Panc1 (cell line): Measurements from ENCODE around the gene KLF2.

Experiments used
- CTCF ChIP-seq: fragments of 450-650 bp; IDR thresholded peaks from 2 replicates; pipeline ENCODE4 v1.5.1; 2017; ENCODE audit warnings: mild to moderate bottlenecking
- POLR2AphosphoS5 ChIP-seq: IDR thresholded peaks from 2 replicates; pipeline ENCODE4 v1.6.1; 2012; ENCODE audit warnings: mild to moderate bottlenecking, low read depth, low read length, moderate library complexity
- REST ChIP-seq, 2 experiments: IDR thresholded peaks; 2 replicates each; pipeline ENCODE4 v1.6.1; 2011 to 2012; ENCODE audit warnings: low read depth in 2 of 2, control low read depth in 1 of 2, low read length in 1 of 2, mild to moderate bottlenecking in 1 of 2, moderate library complexity in 1 of 2; ENCODE audit not compliant: insufficient read depth in 1 of 2
- TCF7L2 ChIP-seq: IDR thresholded peaks from 2 replicates; pipeline ENCODE4 v1.6.1; 2011; ENCODE audit warnings: mild to moderate bottlenecking, low read depth, low read length, inconsistent platforms

DNA sequence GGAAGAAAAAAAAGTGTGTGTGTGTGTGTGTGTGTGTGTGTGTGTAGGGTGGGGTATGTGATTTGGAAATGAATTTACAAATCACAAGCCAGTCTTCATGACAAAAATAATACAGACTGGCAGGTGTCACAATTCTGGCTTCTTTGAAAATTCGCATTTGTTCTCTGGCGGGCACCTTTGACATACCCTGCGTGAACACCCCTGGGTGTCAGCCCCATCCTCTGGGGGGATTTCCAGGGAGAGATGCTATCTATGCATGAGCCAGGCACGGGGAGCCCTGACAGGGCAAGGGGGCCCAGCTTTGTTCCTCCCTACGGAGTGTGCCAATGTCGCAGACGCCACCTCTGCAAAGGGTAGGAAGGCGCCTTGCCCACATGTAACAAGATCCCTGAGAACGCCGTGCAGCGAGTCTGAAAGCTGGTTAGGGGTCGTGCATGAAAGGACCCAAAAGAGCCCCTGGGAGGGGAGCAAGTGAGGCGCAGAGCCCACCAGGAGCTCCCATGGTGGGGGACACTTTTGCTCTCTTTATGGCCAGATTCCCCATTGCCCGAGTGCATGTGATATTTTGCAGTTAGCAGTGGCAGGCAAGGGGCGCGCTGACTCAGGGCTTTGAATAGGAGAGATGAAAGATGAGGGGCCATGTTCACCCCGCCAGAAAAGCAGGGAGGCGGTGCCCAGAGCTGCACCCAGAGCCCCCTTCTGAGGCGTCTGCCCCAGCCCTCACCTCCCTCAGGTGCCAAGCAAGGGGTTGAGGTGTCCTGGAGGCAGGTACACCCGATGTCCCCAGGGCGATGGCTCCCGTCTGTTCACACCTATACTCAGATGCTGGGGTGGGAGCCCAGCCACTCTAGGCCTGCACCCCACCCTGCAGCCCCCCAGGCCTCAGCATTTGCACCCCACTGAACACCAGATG, 45.3 kb downstream of the KLF2 start:
- TF ChIP-seq TCF7L2 = no peak
- no peak for TF ChIP-seq CTCF
- TF ChIP-seq POLR2AphosphoS5 = no peak
- TF ChIP-seq REST (IDR thresholded peaks at IDR 0.05; ENCODE audit: insufficient read depth in 1 of 2, low read depth in 2 of 2, low read length in 1 of 2) = no peak
